GM11168 (cell line): ENCODE data around the gene ZMYND15.
"Not testable (repeated sequence)": the region's sequence is repeated elsewhere in the genome, so short reads cannot be mapped to it uniquely, and the experiment has no call there.

Experiments used
- in situ Hi-C: fragments of 300-500 bp; cut with MboI; formaldehyde crosslinking; loops from one replicate; pipeline ENCODE4 v1.12.0; 2022; ENCODE audit warnings: low sequenced_read_pairs; ENCODE audit not compliant: unreplicated experiment

ZMYND15 gene

GRCh38 chr17:4739122-4740024 is at the start of gene ZMYND15, which contains the start of gene CXCL16:
ZMYND15 (plus strand) TSS chr17:4739833; CDS start chr17:4740549, 716 bp downstream.
CXCL16 (minus strand) TSS chr17:4739928; CDS start chr17:4739339, 589 bp downstream.
- in situ Hi-C loops = no loop called here

- in situ Hi-C loops = not testable (repeated sequence)
Observed at GRCh38 chr17:4689872-4690271, 49.8 kb upstream of the ZMYND15 start.

GRCh38 chr17:4690745-4691144 is 48.9 kb upstream of the ZMYND15 start:
- in situ Hi-C loops = no loop called here

GRCh38 chr17:4691686-4692085 is 47.9 kb upstream of the ZMYND15 start:
- in situ Hi-C loops = no loop called here

- in situ Hi-C loops = no loop called here
Observed at GRCh38 chr17:4693416-4693815, 46.2 kb upstream of the ZMYND15 start.

- in situ Hi-C loops = no loop called here
Observed at GRCh38 chr17:4696437-4696805, 43.2 kb upstream of the ZMYND15 start.

- in situ Hi-C loops = not testable (repeated sequence)
Observed at GRCh38 chr17:4699401-4700056, 40.1 kb upstream of the ZMYND15 start.

- in situ Hi-C loops = no loop called here
Observed at GRCh38 chr17:4701116-4701515, 38.5 kb upstream of the ZMYND15 start.

- in situ Hi-C loops = no loop called here
Observed at GRCh38 chr17:4703330-4703691, 36.3 kb upstream of the ZMYND15 start.

- in situ Hi-C loops = not testable (repeated sequence)
Observed at GRCh38 chr17:4704574-4704907, 35.1 kb upstream of the ZMYND15 start.

GRCh38 chr17:4704991-4705390 is 34.6 kb upstream of the ZMYND15 start:
- in situ Hi-C loops = no loop called here

GRCh38 chr17:4706121-4706520 is 33.5 kb upstream of the ZMYND15 start:
- in situ Hi-C loops = no loop called here

GRCh38 chr17:4708436-4708835 is 31.2 kb upstream of the ZMYND15 start:
- in situ Hi-C loops = no loop called here

- in situ Hi-C loops = loop anchor here (10.0 kb wide), 1 partner anchor 175 kb away; no protein-coding TSS in a partner anchor
Observed at GRCh38 chr17:4709794-4710692, 29.6 kb upstream of the ZMYND15 start, which contains the start of gene ARRB2. ARRB2 (plus strand) TSS chr17:4710632; CDS start chr17:4710722, 90 bp downstream.

GRCh38 chr17:4710693-4711634 is 28.7 kb upstream of the ZMYND15 start:
- in situ Hi-C loops = loop anchor here (10.0 kb wide), 1 partner anchor 174 kb away; no protein-coding TSS in a partner anchor

GRCh38 chr17:4711661-4712181 is 27.9 kb upstream of the ZMYND15 start:
- in situ Hi-C loops = loop anchor here (10.0 kb wide), 1 partner anchor 173 kb away; no protein-coding TSS in a partner anchor

- in situ Hi-C loops = loop anchor here (10.0 kb wide), 1 partner anchor 172 kb away; no protein-coding TSS in a partner anchor
Observed at GRCh38 chr17:4712526-4712925, 27.1 kb upstream of the ZMYND15 start.

GRCh38 chr17:4714340-4715062 is 25.1 kb upstream of the ZMYND15 start:
- in situ Hi-C loops = loop anchor here (10.0 kb wide), 1 partner anchor 170 kb away; no protein-coding TSS in a partner anchor
